GM12878 (cell line): ENCODE measurements around the gene PPM1N. TPM values are rescaled to one million over a fixed set of nuclear protein-coding genes. Genes with fewer than 3 reads are reported as not detected.

Experiments used
- ATAC-seq: fragments of 200-7000 bp; cut with Tn5 transposase; 3 replicates; pipeline ENCODE4 v1.9.1; 2020; ENCODE audit warnings: mild to moderate bottlenecking, moderate library complexity
- BruUV-seq: library from RNA; stranded (reverse); fragments of 400-500 nt; replicated peaks from 2 replicates; lab custom pipeline; 2021; lab: Mats Ljungman, UMichigan
- CTCF ChIA-PET: fragments of 300-600 bp; sonication (Branson Sonifier 250); formaldehyde crosslinking; extraction: SDS; loops from one replicate; lab custom pipeline; 2021; ENCODE audit warnings: inconsistent platforms; lab: Yijun Ruan, JAX
- POLR2A ChIA-PET: fragments of 350-600 bp; formaldehyde crosslinking; extraction: SDS; loops from one replicate; lab custom pipeline; 2021; ENCODE audit warnings: inconsistent platforms; lab: Charles Lee
- RAD21 ChIA-PET: fragments of 300-600 bp; sonication (Branson Sonifier 250); formaldehyde crosslinking; loops from one replicate; lab custom pipeline; 2023; ENCODE audit warnings: antibody characterized with exemption; ENCODE audit not compliant: unreplicated experiment; lab: Charles Lee
- SMC1A ChIA-PET: fragments of 300-600 bp; sonication (Branson Sonifier 250); formaldehyde crosslinking; loops from one replicate; lab custom pipeline; 2023; ENCODE audit not compliant: unreplicated experiment, uncharacterized antibody; lab: Charles Lee
- DNase-seq: peaks from one replicate; pipeline ENCODE4 v3.0.0-alpha.2; 2011; ENCODE audit warnings: low read depth, low spot score
- FAIRE-seq: peaks from 3 replicates; lab custom pipeline; 2011; peaks lifted over from hg19 to GRCh38; lab: Jason Lieb, UNC
- H2AFZ ChIP-seq: 2 replicates; pipeline ENCODE4 v1.6.0; 2011; ENCODE audit warnings: low read depth, low read length, control low read depth; ENCODE audit not compliant: control insufficient read depth
- H3K27ac ChIP-seq: 2 replicates; pipeline ENCODE4 v1.5.1; 2011; ENCODE audit warnings: control low read depth; ENCODE audit not compliant: control insufficient read depth, insufficient read depth
- H3K27me3 ChIP-seq, 2 experiments: replicated peaks in 1 of 2; 2 replicates each; pipeline versions ENCODE4 v1.6.0 to v1.6.1; 2011; ENCODE audit warnings: low read length in 1 of 2; ENCODE audit not compliant: control insufficient read depth in 2 of 2, insufficient read depth in 2 of 2
- H3K36me3 ChIP-seq, 2 experiments: 2 replicates each; pipeline ENCODE4 v1.5.1; 2011; ENCODE audit warnings: low read length in 1 of 2; ENCODE audit not compliant: control insufficient read depth in 2 of 2, insufficient read depth in 2 of 2
- H3K4me1 ChIP-seq: 2 replicates; pipeline ENCODE4 v1.6.1; 2011; ENCODE audit warnings: mild to moderate bottlenecking, low read length, moderate library complexity, mixed read lengths; ENCODE audit not compliant: control insufficient read depth, insufficient read depth
- H3K4me2 ChIP-seq: 2 replicates; pipeline ENCODE4 v1.6.0; 2011; ENCODE audit warnings: control low read depth; ENCODE audit not compliant: control insufficient read depth, insufficient read depth
- H3K4me3 ChIP-seq: fragments of 200-600 bp; sonication (generic); 2 replicates; pipeline ENCODE4 v1.5.1; 2016
- H3K79me2 ChIP-seq: 2 replicates; pipeline ENCODE4 v1.6.0; 2011; ENCODE audit warnings: low read length; ENCODE audit not compliant: control insufficient read depth, insufficient read depth
- H3K9ac ChIP-seq: 2 replicates; pipeline ENCODE4 v1.8.0; 2011; ENCODE audit warnings: low read length, control low read depth, mixed read lengths; ENCODE audit not compliant: control insufficient read depth, insufficient read depth
- H3K9me3 ChIP-seq: replicated peaks from 3 replicates; pipeline ENCODE4 v1.5.1; 2011; ENCODE audit warnings: mild to moderate bottlenecking, low read length; ENCODE audit not compliant: control insufficient read depth, insufficient read depth
- H4K20me1 ChIP-seq: 2 replicates; pipeline ENCODE4 v1.6.0; 2011; ENCODE audit not compliant: control insufficient read depth, insufficient read depth
- CHD4 ChIP-seq: fragments of 200-600 bp; sonication (generic); IDR thresholded peaks from 2 replicates; pipeline ENCODE4 v1.6.1; 2016; ENCODE audit warnings: mild to moderate bottlenecking
- E4F1 ChIP-seq: fragments of 450-650 bp; IDR thresholded peaks from 2 replicates; pipeline ENCODE4 v1.6.1; 2018; ENCODE audit warnings: borderline replicate concordance, mild to moderate bottlenecking; ENCODE audit not compliant: partially characterized antibody
- PBX3 ChIP-seq: IDR thresholded peaks from 2 replicates; pipeline ENCODE4 v1.6.1; 2011; ENCODE audit warnings: mild to moderate bottlenecking, low read depth, low read length, moderate library complexity; ENCODE audit not compliant: insufficient replicate concordance
- POLR2AphosphoS5 ChIP-seq: IDR thresholded peaks from 2 replicates; pipeline ENCODE4 v1.6.1; 2011; ENCODE audit warnings: mild to moderate bottlenecking, low read length, inconsistent platforms
- SMAD5 ChIP-seq: IDR thresholded peaks from 2 replicates; pipeline ENCODE4 v1.6.1; 2016; ENCODE audit warnings: antibody characterized with exemption, low read depth
- SUPT20H ChIP-seq: IDR thresholded peaks from 2 replicates; pipeline ENCODE4 v1.6.1; 2011; ENCODE audit warnings: low read depth, mild to moderate bottlenecking, low read length, moderate library complexity, borderline replicate concordance; ENCODE audit not compliant: control insufficient read depth
- ZNF24 ChIP-seq: fragments of 450-650 bp; IDR thresholded peaks from 2 replicates; pipeline ENCODE4 v1.6.1; 2017; ENCODE audit warnings: antibody characterized with exemption, mild to moderate bottlenecking
- WGBS: methylation state at CpG from one replicate; pipeline ENCODE4 v1.1.6; 2016; ENCODE audit warnings: low lambda C conversion rate; ENCODE audit not compliant: insufficient replicate concordance, insufficient coverage; ENCODE audit errors: missing lambda C conversion rate; 5-methylcytosine and 5-hydroxymethylcytosine counted together
- in situ Hi-C: fragments of 300-500 bp; cut with MboI; formaldehyde crosslinking; loops from 9 replicates; pipeline ENCODE4 v1.14.3; 2018; ENCODE audit warnings: mixed read lengths
- intact Hi-C: fragments of 100-400 bp; cut with micrococcal nuclease; formaldehyde crosslinking; loops from one replicate; pipeline ENCODE4 v1.14.2; 2022; ENCODE audit not compliant: unreplicated experiment
- polyA plus RNA-seq, 11 experiments: library from polyadenylated mRNA; depleted of rRNA in 4 of 11; unstranded in 6 of 11; stranded (reverse) in 5 of 11; fragments of >200 nt; fragmentation: Nextera tagmentation in 4 of 11; fragmentation: Illumina TruSeq in 1 of 11; extraction: Ambion mirVana in 4 of 11; extraction: Trizol in 1 of 11; gene quantifications; 1 replicate in 1 of 11; 2 replicates in 10 of 11; pipeline versions ENCODE4 v1.2.1 to v1.2.3, GENCODE V29; 2011 to 2016; ENCODE audit warnings: inconsistent platforms in 2 of 11, missing spikeins in 2 of 11, low read depth in 1 of 11
- total RNA-seq, 4 experiments: library from RNA; depleted of rRNA in 3 of 4; stranded (reverse); fragments of >200 nt in 3 of 4; fragmentation: Illumina TruSeq in 1 of 4; extraction: Trizol in 1 of 4; gene quantifications; 2 replicates each; pipeline versions ENCODE4 v1.2.1 to v1.2.3, GENCODE V29; 2013 to 2021

Gene PPM1N
- total and polyA plus RNA-seq, 10 of the 15 experiments (the other 5 are each of a cell fraction or from before 2014, with no cell fraction given): 1.6 to 5.4 (median 3.7) TPM

GRCh38 chr19:45529420-45529785, 31.2 kb downstream of the PPM1N start:
- ChIA-PET POLR2A (no interaction called here), CTCF (no interaction called here), RAD21 (no interaction called here), SMC1A (no interaction called here)
- Histone ChIP-seq H3K9me3 (no peaks in the 10 kb centered on the region; the same call in 2 of the 3 replicates), H3K36me3 (peaks cover 14 to 25% of the 10 kb centered on the region in 2 experiments), H3K4me2 (no peak overlapping the region), H2AFZ (no peak overlapping the region), H3K9ac (no peak overlapping the region), H3K27me3 (no peaks in the 10 kb centered on the region), H3K4me3 (no peak overlapping the region), H4K20me1 (peaks cover 4% of the 10 kb centered on the region), H3K27ac (no peak overlapping the region), H3K79me2 (no peaks in the 10 kb centered on the region), H3K4me1 (peaks cover 6% of the 10 kb centered on the region; the same call in 1 of the 2 replicates)
- BruUV-seq: no TSS peak
- in situ Hi-C loops: loop anchor here (10.0 kb wide), 1 partner anchor 115 kb away; no protein-coding TSS in a partner anchor
- WGBS: 82% methylated on average over 14 of the region's 14 CpGs
- ATAC-seq (no peak), DNase-seq (no peak), FAIRE-seq (no peak)
- no peak for TF ChIP-seq SUPT20H
- TF ChIP-seq PBX3: no peak
- no peak for TF ChIP-seq E4F1
- TF ChIP-seq SMAD5: no peak
- TF ChIP-seq CHD4: no peak
- TF ChIP-seq ZNF24: no peak
- TF ChIP-seq POLR2AphosphoS5: 0 out of 2 replicates have a peak, but pooled peaks have one; percentile 4
- intact Hi-C loops: no loop called here
